Ishikawa (cell line): ENCODE data around the gene ARHGAP19.

ENCODE experiments used
- CEBPB ChIP-seq: IDR thresholded peaks from 2 replicates; pipeline ENCODE4 v1.6.1; 2012
- CREB1 ChIP-seq: IDR thresholded peaks from 2 replicates; pipeline ENCODE4 v1.6.1; 2012; ENCODE audit warnings: low read depth
- EGR1 ChIP-seq: IDR thresholded peaks from 2 replicates; pipeline ENCODE4 v1.6.1; 2012
- EP300 ChIP-seq: IDR thresholded peaks from 2 replicates; pipeline ENCODE4 v1.6.1; 2012; ENCODE audit warnings: borderline replicate concordance
- FOXM1 ChIP-seq: IDR thresholded peaks from 2 replicates; pipeline ENCODE4 v1.6.1; 2012; ENCODE audit warnings: low read depth, borderline replicate concordance
- NFIC ChIP-seq: IDR thresholded peaks from 2 replicates; pipeline ENCODE4 v1.6.1; 2012
- RAD21 ChIP-seq: IDR thresholded peaks from 2 replicates; pipeline ENCODE4 v1.6.1; 2012; ENCODE audit warnings: low read depth
- TAF1 ChIP-seq: IDR thresholded peaks from 2 replicates; pipeline ENCODE4 v1.6.1; 2012; ENCODE audit warnings: low read depth, mild to moderate bottlenecking
- TCF12 ChIP-seq: IDR thresholded peaks from 2 replicates; pipeline ENCODE4 v1.6.1; 2012; ENCODE audit warnings: low read depth
- TEAD4 ChIP-seq: IDR thresholded peaks from 2 replicates; pipeline ENCODE4 v1.6.1; 2012
- USF1 ChIP-seq: IDR thresholded peaks from 2 replicates; pipeline ENCODE4 v1.6.1; 2012
- YY1 ChIP-seq: IDR thresholded peaks from 2 replicates; pipeline ENCODE4 v1.6.1; 2012; ENCODE audit warnings: low read depth
- ZBTB7A ChIP-seq: IDR thresholded peaks from 2 replicates; pipeline ENCODE4 v1.6.1; 2012; ENCODE audit warnings: low read depth
- TF ChIP-seq, protein P1 (sequence below): IDR thresholded peaks from 2 replicates; pipeline ENCODE4 v1.6.1; 2012; ENCODE audit warnings: low read depth, mild to moderate bottlenecking
- TF ChIP-seq, protein P2 (sequence below): IDR thresholded peaks from 2 replicates; pipeline ENCODE4 v1.6.1; 2012

The ARHGAP19 gene

GRCh38 chr10:97336006-97336405 is 43.6 kb upstream of the ARHGAP19 start:
- TF ChIP-seq YY1 (no peak), EGR1 (no peak), TCF12 (no peak), CEBPB (no peak), FOXM1 (no peak), RAD21 (no peak), USF1 (no peak), ZBTB7A (no peak), NFIC (no peak), TAF1 (no peak), EP300 (no peak), TEAD4 (no peak), CREB1 (no peak)
- TF ChIP-seq, protein P1, sequence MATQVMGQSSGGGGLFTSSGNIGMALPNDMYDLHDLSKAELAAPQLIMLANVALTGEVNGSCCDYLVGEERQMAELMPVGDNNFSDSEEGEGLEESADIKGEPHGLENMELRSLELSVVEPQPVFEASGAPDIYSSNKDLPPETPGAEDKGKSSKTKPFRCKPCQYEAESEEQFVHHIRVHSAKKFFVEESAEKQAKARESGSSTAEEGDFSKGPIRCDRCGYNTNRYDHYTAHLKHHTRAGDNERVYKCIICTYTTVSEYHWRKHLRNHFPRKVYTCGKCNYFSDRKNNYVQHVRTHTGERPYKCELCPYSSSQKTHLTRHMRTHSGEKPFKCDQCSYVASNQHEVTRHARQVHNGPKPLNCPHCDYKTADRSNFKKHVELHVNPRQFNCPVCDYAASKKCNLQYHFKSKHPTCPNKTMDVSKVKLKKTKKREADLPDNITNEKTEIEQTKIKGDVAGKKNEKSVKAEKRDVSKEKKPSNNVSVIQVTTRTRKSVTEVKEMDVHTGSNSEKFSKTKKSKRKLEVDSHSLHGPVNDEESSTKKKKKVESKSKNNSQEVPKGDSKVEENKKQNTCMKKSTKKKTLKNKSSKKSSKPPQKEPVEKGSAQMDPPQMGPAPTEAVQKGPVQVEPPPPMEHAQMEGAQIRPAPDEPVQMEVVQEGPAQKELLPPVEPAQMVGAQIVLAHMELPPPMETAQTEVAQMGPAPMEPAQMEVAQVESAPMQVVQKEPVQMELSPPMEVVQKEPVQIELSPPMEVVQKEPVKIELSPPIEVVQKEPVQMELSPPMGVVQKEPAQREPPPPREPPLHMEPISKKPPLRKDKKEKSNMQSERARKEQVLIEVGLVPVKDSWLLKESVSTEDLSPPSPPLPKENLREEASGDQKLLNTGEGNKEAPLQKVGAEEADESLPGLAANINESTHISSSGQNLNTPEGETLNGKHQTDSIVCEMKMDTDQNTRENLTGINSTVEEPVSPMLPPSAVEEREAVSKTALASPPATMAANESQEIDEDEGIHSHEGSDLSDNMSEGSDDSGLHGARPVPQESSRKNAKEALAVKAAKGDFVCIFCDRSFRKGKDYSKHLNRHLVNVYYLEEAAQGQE, result no peak
- TF ChIP-seq, protein P2, sequence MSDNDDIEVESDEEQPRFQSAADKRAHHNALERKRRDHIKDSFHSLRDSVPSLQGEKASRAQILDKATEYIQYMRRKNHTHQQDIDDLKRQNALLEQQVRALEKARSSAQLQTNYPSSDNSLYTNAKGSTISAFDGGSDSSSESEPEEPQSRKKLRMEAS, result no peak

GRCh38 chr10:97335188-97335619 is 42.8 kb upstream of the ARHGAP19 start:
- TF ChIP-seq, protein P2, result no peak
- no peak for TF ChIP-seq YY1
- TF ChIP-seq, protein P1, result no peak
- no peak for TF ChIP-seq ZBTB7A
- no peak for TF ChIP-seq USF1
- no peak for TF ChIP-seq CEBPB
- no peak for TF ChIP-seq RAD21
- no peak for TF ChIP-seq FOXM1
- TF ChIP-seq EGR1, result no peak
- TF ChIP-seq CREB1, result no peak
- TF ChIP-seq TEAD4, result no peak
- TF ChIP-seq NFIC, result no peak
- no peak for TF ChIP-seq TCF12
- no peak for TF ChIP-seq TAF1
- no peak for TF ChIP-seq EP300

- TF ChIP-seq EGR1 (peak; percentile 59; the same call in 1 of the 2 replicates), YY1 (peak; percentile 46; the same call in 1 of the 2 replicates), TAF1 (peak; percentile 77), USF1 (peak; percentile 82), FOXM1 (no peak), TCF12 (peak; percentile 61), TEAD4 (no peak; the same call in 1 of the 2 replicates), CREB1 (peak; percentile 84), ZBTB7A (0 out of 2 replicates have a peak, but pooled peaks have one; percentile 43), RAD21 (no peak), NFIC (peak; percentile 36; the same call in 1 of the 2 replicates), CEBPB (0 out of 2 replicates have a peak, but pooled peaks have one; percentile 2), EP300 (peak; percentile 79; the same call in 1 of the 2 replicates)
- TF ChIP-seq, protein P2, result peak; percentile 94
- TF ChIP-seq, protein P1, result 0 out of 2 replicates have a peak, but pooled peaks have one; percentile 5
Measured at GRCh38 chr10:97334370-97335175, 42.1 kb upstream of the ARHGAP19 start, which contains the start of gene FRAT2. FRAT2 (minus strand) TSS chr10:97334729; CDS start chr10:97334572, 157 bp downstream.
